ENCODE measurements around the gene CEMIP. TPM values are rescaled to one million over a fixed set of nuclear protein-coding genes. Genes with fewer than 3 reads are reported as not detected.

CEMIP gene
- total RNA-seq, 1 donor = 0.21 TPM

DNA sequence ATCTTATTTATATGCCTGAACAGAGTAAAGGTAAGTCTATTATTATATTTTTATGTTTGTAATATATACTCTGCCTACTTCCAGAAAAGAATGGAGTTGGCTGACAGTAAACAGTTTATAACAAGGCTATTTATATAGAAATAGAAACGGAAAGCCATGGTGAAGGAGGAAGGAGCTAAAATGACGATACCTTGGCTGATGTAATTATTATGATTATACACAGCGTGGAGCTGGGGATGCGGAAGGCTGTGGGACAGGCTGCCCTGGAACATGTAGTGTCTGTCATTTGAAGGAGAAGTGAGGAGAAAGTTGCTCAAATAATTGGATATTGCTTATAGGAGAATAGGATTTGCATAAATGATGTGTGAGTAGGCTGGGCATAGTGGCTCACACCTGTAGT lies 37.8 kb downstream of the CEMIP start:
- Histone ChIP-seq H3K4me3 (ENCODE audit: low read length) (no peak overlapping the region), H3K4me1 (ENCODE audit: insufficient read depth, low read length) (no peaks in the 10 kb centered on the region), H3K27me3 (ENCODE audit: insufficient read depth, low read length) (no peaks in the 10 kb centered on the region), H3K9me3 (ENCODE audit: low read depth, low read length) (no peaks in the 10 kb centered on the region)

DNA sequence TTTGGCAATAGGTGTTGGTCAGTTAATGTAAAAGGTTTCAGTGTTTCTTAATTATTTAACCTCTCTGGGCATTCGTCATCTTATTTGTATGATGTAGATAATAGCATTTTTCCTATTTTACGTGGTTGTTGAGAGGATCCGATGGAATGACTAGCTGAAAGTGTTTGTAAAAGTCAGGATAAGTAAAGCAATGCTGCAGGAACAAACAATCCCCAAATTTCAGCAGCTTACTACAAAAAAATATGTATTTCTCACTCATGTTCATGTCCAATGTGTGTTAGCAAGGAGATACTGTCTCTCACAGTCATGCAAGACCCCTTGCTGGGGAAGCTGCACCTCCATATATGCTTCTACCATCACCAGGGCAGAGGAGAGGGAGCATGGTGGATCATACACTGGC lies 38.7 kb downstream of the CEMIP start:
- H3K27me3 ChIP-seq (ENCODE audit: insufficient read depth, low read length) = no peaks in the 10 kb centered on the region
- H3K4me3 ChIP-seq (ENCODE audit: low read length) = no peak overlapping the region
- no peaks in the 10 kb centered on the region for H3K4me1 ChIP-seq (ENCODE audit: insufficient read depth, low read length)
- no peaks in the 10 kb centered on the region for H3K9me3 ChIP-seq (ENCODE audit: low read depth, low read length)

DNA sequence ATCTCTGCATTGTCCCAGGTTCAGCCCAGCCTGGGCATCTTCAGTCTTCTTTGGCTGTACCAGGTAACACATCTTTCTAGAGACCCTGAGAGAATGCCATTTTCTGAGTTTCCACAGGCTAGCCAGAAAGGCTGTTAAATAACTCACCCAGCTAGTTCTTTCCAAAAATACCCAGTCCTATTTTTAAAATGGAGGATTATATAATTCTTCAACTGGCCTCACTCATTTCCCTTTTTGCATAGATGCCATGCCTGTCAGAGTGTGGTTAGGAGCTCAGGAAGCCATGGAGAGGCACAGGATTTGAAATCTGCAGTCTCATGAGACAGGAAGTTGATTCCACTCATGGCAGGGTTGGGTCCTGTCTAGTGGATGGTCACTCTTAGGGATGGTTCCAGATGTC lies 39.8 kb downstream of the CEMIP start:
- Histone ChIP-seq H3K9me3 (ENCODE audit: low read depth, low read length) (no peaks in the 10 kb centered on the region), H3K4me3 (ENCODE audit: low read length) (no peak overlapping the region), H3K4me1 (ENCODE audit: insufficient read depth, low read length) (no peaks in the 10 kb centered on the region), H3K27me3 (ENCODE audit: insufficient read depth, low read length) (no peaks in the 10 kb centered on the region)

DNA sequence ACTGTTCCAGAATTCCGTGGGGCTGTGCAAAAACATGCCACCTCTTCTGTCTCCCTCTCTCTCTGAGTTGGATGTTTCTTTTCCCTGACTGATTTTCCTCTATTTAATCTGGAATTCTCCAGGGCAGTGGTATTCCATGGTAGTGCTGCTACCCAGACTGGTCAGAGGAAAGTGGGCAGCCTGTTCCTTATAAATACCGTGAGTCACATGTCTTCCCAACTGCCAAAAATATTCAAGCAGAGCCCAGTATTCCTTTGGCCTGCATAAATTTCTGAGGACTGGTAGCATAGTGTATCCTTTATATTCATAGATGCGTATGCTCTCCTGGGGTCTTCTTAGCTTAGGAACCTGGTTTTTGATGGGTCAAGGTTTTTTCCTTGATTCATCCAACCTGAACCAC lies 40.9 kb downstream of the CEMIP start:
- Histone ChIP-seq H3K4me3 (ENCODE audit: low read length) (no peak overlapping the region), H3K4me1 (ENCODE audit: insufficient read depth, low read length) (no peaks in the 10 kb centered on the region), H3K9me3 (ENCODE audit: low read depth, low read length) (no peaks in the 10 kb centered on the region), H3K27me3 (ENCODE audit: insufficient read depth, low read length) (no peaks in the 10 kb centered on the region)

DNA sequence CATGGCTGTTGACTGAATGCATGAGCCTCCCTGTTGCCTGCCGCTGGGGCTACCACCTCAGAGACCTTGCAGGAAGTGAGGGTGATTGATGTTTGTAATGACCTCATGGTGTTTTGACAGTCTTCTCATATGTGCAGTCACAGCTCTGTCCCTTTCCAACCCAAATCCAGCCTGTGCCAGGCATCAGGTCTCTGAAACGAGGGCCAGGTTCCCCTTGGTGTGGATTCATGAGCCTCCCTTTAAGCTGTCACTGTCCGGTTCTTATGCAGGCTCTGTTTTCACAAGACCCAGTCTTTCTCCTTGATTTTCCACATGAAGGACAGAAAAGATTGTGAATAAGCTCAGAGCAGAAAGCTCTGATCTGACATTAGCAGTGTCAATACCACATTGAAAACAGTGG lies 43.1 kb downstream of the CEMIP start:
- H3K9me3 ChIP-seq (ENCODE audit: low read depth, low read length) = no peaks in the 10 kb centered on the region

DNA sequence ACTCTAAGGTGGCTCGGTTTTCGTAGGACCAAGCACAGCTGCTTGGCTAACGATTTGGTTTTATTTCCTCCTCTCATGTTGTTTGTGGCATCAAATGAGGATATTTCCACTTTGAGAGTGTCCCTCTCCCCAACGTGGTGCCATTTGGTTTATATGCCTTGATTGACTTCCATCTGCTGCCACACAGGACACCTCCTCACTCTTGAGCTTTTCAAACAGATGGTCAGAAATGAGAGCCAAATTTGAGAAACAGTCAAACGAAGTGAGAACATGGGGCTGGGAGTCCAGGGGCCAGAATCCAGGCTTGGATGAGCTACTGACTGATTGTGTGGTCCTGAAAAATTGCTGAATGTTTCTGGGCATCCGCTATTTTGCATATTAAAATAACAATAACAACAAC lies 43.5 kb downstream of the CEMIP start:
- Histone ChIP-seq H3K4me3 (ENCODE audit: low read length) (no peak overlapping the region), H3K27me3 (ENCODE audit: insufficient read depth, low read length) (no peaks in the 10 kb centered on the region), H3K9me3 (ENCODE audit: low read depth, low read length) (no peaks in the 10 kb centered on the region), H3K4me1 (ENCODE audit: insufficient read depth, low read length) (no peaks in the 10 kb centered on the region)

More for the DNA sequence above, 43.1 kb downstream of the CEMIP start:
- H3K4me3 ChIP-seq (ENCODE audit: low read length) = no peak overlapping the region
- H3K4me1 ChIP-seq (ENCODE audit: insufficient read depth, low read length) = no peaks in the 10 kb centered on the region
- no peaks in the 10 kb centered on the region for H3K27me3 ChIP-seq (ENCODE audit: insufficient read depth, low read length)

DNA sequence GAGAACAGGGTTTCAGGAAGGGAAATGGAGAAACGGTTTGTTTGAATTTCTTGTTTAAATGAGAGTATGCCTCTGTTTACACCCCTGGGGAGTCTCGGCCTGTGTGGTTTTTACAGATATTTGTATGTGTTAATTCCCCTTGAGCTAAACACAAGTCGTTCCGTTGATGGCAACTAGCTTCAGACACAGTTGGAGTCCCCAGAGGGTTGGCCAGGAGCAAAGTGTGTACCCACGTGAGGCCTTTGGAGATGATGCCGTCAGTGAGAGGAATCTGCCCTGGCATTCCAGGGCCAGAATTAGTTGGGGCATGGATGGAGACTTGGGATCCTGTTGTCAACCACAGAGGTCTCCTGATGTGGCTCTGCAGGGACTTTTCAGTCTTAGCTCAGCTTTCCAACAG lies 44.0 kb downstream of the CEMIP start:
- no peaks in the 10 kb centered on the region for H3K4me1 ChIP-seq (ENCODE audit: insufficient read depth, low read length)
- no peaks in the 10 kb centered on the region for H3K27me3 ChIP-seq (ENCODE audit: insufficient read depth, low read length)
- H3K4me3 ChIP-seq (ENCODE audit: low read length) = no peak overlapping the region
- H3K9me3 ChIP-seq (ENCODE audit: low read depth, low read length) = no peaks in the 10 kb centered on the region

DNA sequence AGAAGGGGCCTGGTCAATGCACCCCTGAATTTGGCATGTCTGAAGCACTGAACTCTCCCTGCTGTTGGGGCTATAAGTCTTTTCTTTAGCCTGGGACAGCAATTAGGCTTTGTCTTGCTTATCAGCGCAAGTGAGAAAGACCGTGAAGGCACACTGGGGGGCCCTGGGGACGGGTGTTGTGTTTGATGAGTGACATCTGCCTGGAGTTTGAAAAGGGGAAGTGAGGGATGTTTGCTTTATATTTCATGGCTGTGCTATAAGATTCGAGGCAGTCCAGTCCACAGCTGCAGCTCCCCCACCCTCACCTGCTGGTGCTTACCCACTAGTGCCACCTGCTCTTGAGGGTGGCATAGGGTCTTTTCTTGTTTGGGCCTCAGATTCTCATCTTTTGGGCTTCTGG lies 44.8 kb downstream of the CEMIP start:
- no peaks in the 10 kb centered on the region for H3K27me3 ChIP-seq (ENCODE audit: insufficient read depth, low read length)
- H3K4me3 ChIP-seq (ENCODE audit: low read length) = no peak overlapping the region
- no peaks in the 10 kb centered on the region for H3K4me1 ChIP-seq (ENCODE audit: insufficient read depth, low read length)
- no peaks in the 10 kb centered on the region for H3K9me3 ChIP-seq (ENCODE audit: low read depth, low read length)

DNA sequence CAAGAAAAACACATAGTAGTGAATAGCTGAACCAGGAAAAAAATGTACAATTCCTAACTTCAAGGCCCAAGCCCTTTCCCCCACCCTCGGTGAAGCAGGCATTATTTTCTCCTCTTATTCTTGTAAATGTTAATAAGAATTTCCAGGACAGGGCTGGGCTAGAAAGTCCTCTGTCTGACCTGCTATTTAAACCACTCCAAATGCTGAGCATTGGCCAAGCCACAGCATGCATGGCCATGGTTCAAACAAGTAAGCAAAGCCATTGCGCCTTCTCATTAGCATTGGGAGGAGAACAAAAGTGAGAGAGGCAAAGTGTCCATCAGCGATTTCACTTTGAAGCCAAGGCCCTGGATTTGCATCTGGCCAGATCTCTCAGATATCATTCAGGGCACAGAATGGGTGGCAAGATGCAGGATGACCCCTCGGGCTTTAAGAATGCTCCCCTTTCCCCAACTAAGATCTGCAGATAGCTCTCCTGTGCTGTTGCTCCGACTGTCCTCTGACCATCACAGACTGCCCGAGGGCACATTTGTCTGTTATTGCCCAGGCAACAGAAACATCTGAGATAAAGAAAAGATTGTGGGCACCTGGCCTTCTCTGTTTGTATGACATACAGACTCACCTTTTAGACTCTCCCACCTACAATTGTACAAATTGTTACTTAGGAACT lies 46.3 kb downstream of the CEMIP start:
- Histone ChIP-seq H3K27me3 (ENCODE audit: insufficient read depth, low read length) (no peaks in the 10 kb centered on the region), H3K9me3 (ENCODE audit: low read depth, low read length) (no peaks in the 10 kb centered on the region), H3K4me1 (ENCODE audit: insufficient read depth, low read length) (no peaks in the 10 kb centered on the region), H3K4me3 (ENCODE audit: low read length) (no peak overlapping the region)

DNA sequence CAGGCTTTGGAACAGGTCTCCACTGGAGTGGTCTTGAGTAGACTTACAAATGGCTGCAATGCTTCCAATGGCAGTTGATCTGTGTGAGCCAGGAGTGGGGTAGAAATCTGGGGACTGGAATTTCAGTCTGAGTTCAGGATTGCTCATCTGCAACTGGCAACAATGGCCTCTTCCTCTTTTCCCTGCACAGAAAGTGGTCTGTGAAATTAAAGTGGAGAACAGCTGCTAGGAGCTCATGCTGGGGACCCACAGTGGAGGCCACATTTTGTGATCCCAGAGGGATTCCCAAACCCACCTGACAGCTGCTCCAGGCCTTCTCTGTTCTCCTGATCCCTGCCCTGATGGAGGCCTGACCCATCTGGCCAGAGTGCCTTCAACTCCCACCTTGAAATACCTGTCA lies 49.6 kb downstream of the CEMIP start:
- Histone ChIP-seq H3K4me3 (ENCODE audit: low read length) (no peak overlapping the region), H3K4me1 (ENCODE audit: insufficient read depth, low read length) (no peaks in the 10 kb centered on the region), H3K27me3 (ENCODE audit: insufficient read depth, low read length) (no peaks in the 10 kb centered on the region), H3K9me3 (ENCODE audit: low read depth, low read length) (no peaks in the 10 kb centered on the region)

DNA sequence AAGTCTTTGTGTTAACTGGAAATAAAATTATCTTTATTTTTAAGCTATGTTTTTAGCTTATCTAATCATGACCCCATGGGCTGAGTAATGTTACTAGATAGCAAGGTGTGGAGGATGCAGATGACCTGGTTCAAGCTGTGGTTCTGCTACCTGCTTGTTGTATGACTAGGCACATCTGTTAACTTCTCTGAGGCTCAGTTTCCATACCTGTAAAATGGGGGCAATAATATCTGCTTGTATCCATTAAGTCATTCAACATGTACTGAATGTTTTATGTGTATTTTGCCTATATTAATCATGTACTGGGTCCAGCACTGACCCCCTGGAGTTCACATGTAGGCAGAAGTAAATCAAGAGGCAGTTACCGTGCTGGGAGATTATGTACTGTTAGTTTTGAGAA lies 51.5 kb downstream of the CEMIP start:
- no peaks in the 10 kb centered on the region for H3K27me3 ChIP-seq (ENCODE audit: insufficient read depth, low read length)
- no peaks in the 10 kb centered on the region for H3K9me3 ChIP-seq (ENCODE audit: low read depth, low read length)
- no peak overlapping the region for H3K4me3 ChIP-seq (ENCODE audit: low read length)
- no peaks in the 10 kb centered on the region for H3K4me1 ChIP-seq (ENCODE audit: insufficient read depth, low read length)

DNA sequence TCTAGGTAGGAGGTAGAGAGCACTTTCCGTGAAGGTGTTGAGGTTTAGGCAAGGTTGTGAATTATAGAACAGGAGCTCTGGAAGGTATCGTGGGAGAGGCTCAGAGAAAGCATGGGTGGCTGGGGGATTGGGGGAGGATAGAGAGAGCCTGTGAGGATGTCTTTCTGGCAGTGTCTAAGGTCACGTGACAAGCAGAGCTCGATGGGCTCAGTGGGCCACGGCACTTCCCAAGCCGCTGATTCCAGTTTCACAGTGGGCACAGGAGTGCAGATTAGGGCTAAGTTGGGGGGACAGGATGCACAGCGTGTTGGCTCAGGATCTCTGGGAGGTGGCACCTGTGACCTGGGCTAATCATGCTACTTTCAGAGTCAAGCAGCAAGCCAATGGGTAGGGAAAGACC lies 52.0 kb downstream of the CEMIP start:
- Histone ChIP-seq H3K9me3 (ENCODE audit: low read depth, low read length) (no peaks in the 10 kb centered on the region), H3K4me1 (ENCODE audit: insufficient read depth, low read length) (no peaks in the 10 kb centered on the region), H3K4me3 (ENCODE audit: low read length) (no peak overlapping the region), H3K27me3 (ENCODE audit: insufficient read depth, low read length) (no peaks in the 10 kb centered on the region)

DNA sequence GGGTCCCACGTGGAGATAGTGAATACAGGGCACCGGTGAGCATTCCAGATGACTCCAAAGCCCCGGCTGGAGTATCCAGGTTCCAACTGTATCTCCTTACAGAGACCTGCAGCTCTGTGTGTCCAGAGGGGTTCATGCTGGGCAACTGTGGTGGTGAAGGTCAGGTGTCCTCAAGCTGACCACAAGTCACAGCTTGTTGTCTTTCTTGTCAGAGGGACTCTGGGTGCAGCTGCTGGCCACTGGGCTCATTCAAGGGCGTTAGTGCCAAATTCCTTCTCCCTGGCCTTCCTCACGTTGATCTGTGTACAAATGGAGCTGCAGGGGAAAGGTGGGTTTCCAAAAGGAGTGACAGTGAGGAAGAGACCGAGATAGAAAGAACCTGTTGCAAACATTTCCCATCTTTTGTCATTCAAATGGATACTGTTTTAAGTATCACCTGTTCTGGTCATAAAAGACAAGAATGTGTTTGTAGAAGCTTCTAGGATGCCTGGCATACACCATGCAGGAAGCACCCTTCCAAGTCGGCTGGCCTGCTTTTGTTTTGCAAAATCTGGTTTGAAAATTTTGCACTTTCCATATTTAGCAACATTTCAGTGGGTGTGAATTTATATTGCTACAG lies 52.5 kb downstream of the CEMIP start:
- Histone ChIP-seq H3K27me3 (ENCODE audit: insufficient read depth, low read length) (no peaks in the 10 kb centered on the region), H3K4me1 (ENCODE audit: insufficient read depth, low read length) (no peaks in the 10 kb centered on the region), H3K4me3 (ENCODE audit: low read length) (no peak overlapping the region), H3K9me3 (ENCODE audit: low read depth, low read length) (no peaks in the 10 kb centered on the region)

DNA sequence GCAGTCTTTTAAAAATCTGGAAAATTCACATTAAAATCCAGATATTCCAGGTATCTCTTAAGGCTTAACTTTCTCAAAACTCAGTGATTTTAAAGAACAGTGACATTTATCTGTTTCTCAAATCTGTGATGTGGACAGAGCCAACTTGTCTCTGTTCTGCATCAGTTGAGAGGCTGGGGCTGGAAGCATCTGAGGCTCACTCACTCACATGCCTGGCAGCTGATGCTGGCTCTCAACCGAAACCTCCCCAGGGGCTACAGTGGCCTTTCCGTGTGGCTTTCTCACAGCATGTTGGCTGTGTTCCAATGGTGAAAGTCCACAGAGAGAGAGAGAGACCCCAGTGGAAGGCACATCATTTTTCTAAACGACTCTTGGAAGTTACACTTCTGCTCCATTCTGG lies 53.5 kb downstream of the CEMIP start:
- Histone ChIP-seq H3K27me3 (ENCODE audit: insufficient read depth, low read length) (no peaks in the 10 kb centered on the region), H3K9me3 (ENCODE audit: low read depth, low read length) (no peaks in the 10 kb centered on the region), H3K4me3 (ENCODE audit: low read length) (no peak overlapping the region), H3K4me1 (ENCODE audit: insufficient read depth, low read length) (no peaks in the 10 kb centered on the region)

DNA sequence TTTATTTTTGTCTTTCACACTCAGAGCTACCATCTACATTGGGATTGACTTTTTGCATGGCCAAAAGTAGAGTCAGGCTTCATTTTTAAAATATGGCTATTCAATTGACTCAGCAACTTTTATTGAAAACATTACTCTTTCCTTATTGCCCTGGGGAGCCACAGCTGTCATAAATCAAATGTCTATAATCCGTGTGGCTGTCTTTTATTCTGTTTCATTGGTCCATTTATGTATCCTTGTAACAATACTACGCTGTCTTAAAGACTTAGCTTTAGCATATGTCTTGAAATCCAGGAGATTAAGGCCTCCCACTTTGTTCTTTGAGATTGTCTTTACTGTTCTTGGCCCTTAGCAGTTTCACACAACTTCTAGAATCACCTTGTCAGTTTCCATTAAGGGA lies 55.2 kb downstream of the CEMIP start:
- Histone ChIP-seq H3K9me3 (ENCODE audit: low read depth, low read length) (no peaks in the 10 kb centered on the region), H3K27me3 (ENCODE audit: insufficient read depth, low read length) (no peaks in the 10 kb centered on the region), H3K4me3 (ENCODE audit: low read length) (no peak overlapping the region), H3K4me1 (ENCODE audit: insufficient read depth, low read length) (no peaks in the 10 kb centered on the region)

DNA sequence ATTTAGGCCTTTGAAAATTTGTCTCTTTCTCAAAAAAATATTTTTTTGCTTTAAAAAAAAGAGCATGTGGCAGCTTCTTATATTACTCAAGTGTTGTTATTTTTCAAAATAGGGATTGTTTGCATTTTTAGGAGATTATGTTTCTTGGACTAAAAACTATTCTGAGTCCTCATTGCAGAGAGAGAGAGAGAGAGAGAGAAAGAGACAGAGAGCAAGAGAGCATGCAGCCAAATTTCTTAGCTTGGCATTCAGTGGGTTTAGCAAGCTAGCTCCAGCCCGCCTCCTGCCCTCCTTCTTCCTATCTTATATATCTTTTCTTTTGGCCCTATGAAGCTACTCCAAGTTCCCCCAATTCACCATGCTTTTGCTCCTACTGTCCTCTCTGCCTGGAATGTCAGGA lies 55.7 kb downstream of the CEMIP start:
- no peaks in the 10 kb centered on the region for H3K27me3 ChIP-seq (ENCODE audit: insufficient read depth, low read length)
- H3K4me3 ChIP-seq (ENCODE audit: low read length) = no peak overlapping the region
- no peaks in the 10 kb centered on the region for H3K4me1 ChIP-seq (ENCODE audit: insufficient read depth, low read length)
- H3K9me3 ChIP-seq (ENCODE audit: low read depth, low read length) = no peaks in the 10 kb centered on the region
